Lower leg skin (tissue), 4 donors: ENCODE measurements around the gene NRG3. TPM values are rescaled to one million over a fixed set of nuclear protein-coding genes. Genes with fewer than 3 reads are reported as not detected.

ENCODE experiments used
- DNase-seq, 2 donors: peaks; one replicate each; pipeline ENCODE4 v3.0.0-alpha.2; 2019; ENCODE audit warnings: low spot score in 2 of 2
- H3K4me3 ChIP-seq: fragments of 200-600 bp; sonication (generic); 2 replicates; pipeline ENCODE4 v1.5.1; 2017; ENCODE audit warnings: mild to moderate bottlenecking, low read depth; ENCODE audit not compliant: poor library complexity, severe bottlenecking
- CTCF ChIP-seq, 3 donors: fragments of 450-650 bp; IDR thresholded peaks; one replicate each; pipeline ENCODE4 v1.5.1; 2016; ENCODE audit warnings: antibody characterized with exemption in 3 of 3, mild to moderate bottlenecking in 3 of 3, moderate library complexity in 2 of 3
- POLR2A ChIP-seq, 2 donors: fragments of 450-650 bp; IDR thresholded peaks; one replicate each; pipeline ENCODE4 v1.6.1; 2016 to 2017; ENCODE audit warnings: antibody characterized with exemption in 2 of 2, mild to moderate bottlenecking in 1 of 2, moderate library complexity in 1 of 2
- WGBS, 2 donors: methylation state at CpG; one replicate each; pipeline ENCODE4 v1.1.5; 2018; 5-methylcytosine and 5-hydroxymethylcytosine counted together
- intact Hi-C: fragments of 100-400 bp; cut with DNase I; formaldehyde crosslinking; loops from one replicate; pipeline ENCODE4 v1.15.0; 2023; ENCODE audit warnings: low total_unique reads
- total RNA-seq, 4 donors: library from RNA; depleted of rRNA; stranded (reverse); fragments of >200 nt; gene quantifications; one replicate each; pipeline ENCODE4 v1.1.0, GENCODE V29; 2016

NRG3 gene
- total RNA-seq, 4 donors from 2014 or later = 0.15 to 2.5 (median 0.50) TPM

- TF ChIP-seq CTCF (IDR thresholded peaks at IDR 0.05) (no peak), POLR2A (IDR thresholded peaks at IDR 0.05) (no peak)
- intact Hi-C loops = no loop called here
- no peak overlapping the region for H3K4me3 ChIP-seq
- DNase-seq = no peak
- WGBS, 2 donors = 84 to 89% methylated on average over 3 of the region's 3 CpGs
These were observed 676.5 kb downstream of the NRG3 start for GRCh38 chr10:82551506-82551905.

- WGBS, 2 donors = 91 to 96% methylated on average over 1 of the region's 1 CpG
- no peak for DNase-seq
- intact Hi-C loops = no loop called here
- no peak overlapping the region for H3K4me3 ChIP-seq
- TF ChIP-seq CTCF (IDR thresholded peaks at IDR 0.05) = no peak
- TF ChIP-seq POLR2A (IDR thresholded peaks at IDR 0.05) = no peak
These were observed 677.3 kb downstream of the NRG3 start for GRCh38 chr10:82552267-82552666.

DNA sequence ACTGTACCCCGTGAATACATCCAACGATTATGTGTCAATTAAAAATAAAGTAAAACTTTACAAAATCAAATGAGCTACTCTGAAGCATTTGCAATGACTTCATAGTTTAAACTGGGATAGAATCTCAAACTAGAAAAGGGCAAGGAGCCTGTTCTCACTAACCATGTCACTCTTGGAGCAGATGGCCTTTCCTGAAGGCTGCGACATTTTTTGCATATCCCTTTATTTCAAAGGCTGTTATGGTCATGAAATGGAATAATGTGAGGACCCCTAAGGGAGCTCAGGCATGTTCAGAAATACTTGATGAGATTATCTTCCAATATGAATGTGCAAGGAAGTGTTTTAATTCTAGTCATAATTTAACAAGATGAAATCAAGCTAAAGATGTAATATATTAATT lies 679.4 kb downstream of the NRG3 start:
- DNase-seq = no peak
- no peak overlapping the region for H3K4me3 ChIP-seq
- intact Hi-C loops = no loop called here
- WGBS, 2 donors = 85 to 96% methylated on average over 3 of the region's 3 CpGs
- TF ChIP-seq CTCF (IDR thresholded peaks at IDR 0.05) (no peak), POLR2A (IDR thresholded peaks at IDR 0.05) (no peak)

- intact Hi-C loops = no loop called here
- TF ChIP-seq CTCF (IDR thresholded peaks at IDR 0.05) (no peak), POLR2A (IDR thresholded peaks at IDR 0.05) (no peak)
- 59 to 62% methylated on average over 2 of the region's 2 CpGs for WGBS, 2 donors
- H3K4me3 ChIP-seq = no peak overlapping the region
- no peak for DNase-seq
These were observed 683.1 kb downstream of the NRG3 start for GRCh38 chr10:82558014-82558607.

DNA sequence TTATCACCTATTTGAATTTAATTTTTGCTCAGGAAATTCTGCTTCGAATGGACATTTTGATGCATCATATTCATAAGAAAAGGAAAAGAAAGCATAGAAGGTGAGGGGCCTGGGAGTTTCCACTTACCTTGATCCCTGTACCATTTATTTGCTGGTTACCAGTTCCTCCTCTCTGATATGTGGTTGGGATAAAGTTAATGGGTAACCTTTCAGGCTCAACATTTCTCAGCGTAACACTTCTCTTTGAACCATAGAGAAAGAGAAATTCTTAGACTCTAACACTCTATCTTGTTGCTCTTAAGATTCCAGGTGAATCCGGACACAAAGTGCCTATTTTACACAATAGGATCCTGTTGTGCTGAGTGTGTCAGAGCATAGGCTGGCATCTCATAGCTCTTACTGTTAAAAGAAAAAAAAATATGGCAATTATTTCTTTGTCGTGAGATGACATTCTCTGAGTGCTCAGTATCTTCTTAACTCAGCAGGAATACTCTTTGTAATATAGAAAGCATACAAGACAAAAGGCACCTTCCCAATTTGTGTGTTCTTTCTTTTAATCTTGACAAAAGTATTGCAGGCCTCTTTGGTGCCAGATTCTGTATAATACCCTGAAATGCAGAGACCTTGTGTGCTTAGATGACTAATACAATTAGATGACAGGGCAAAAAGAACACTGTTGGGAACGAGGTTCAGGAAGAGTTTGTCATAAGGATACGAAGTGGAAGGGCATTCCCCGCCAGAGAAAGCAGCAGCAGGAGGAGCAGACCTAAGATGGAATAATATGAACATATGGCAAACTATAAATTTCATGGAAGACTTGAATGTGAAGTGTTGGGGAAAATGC lies 689.6 kb downstream of the NRG3 start:
- intact Hi-C loops = no loop called here
- no peak for TF ChIP-seq POLR2A (IDR thresholded peaks at IDR 0.05)
- TF ChIP-seq CTCF (IDR thresholded peaks at IDR 0.05) = no peak
- DNase-seq = no peak
- H3K4me3 ChIP-seq = no peak overlapping the region
- 78 to 85% methylated on average over 7 of the region's 7 CpGs for WGBS, 2 donors
